Measurements from ENCODE around the gene PMEPA1.

PMEPA1 gene

GRCh38 chr20:57671072-57671391 lies 38.8 kb downstream of the PMEPA1 start:
- H3K27me3 ChIP-seq (ENCODE audit: insufficient read depth, low read depth, severe bottlenecking), result no peaks in the 10 kb centered on the region
- no peak overlapping the region for H3K4me3 ChIP-seq (ENCODE audit: low read depth, low read length)
- no peaks in the 10 kb centered on the region; the same call in 1 of the 2 replicates for H3K36me3 ChIP-seq
- no peaks in the 10 kb centered on the region for H3K9me3 ChIP-seq (ENCODE audit: severe bottlenecking)
- TF ChIP-seq CTCF (IDR thresholded peaks at IDR 0.05; ENCODE audit: low read depth, low read length), result no peak
- H3K27ac ChIP-seq, result no peak overlapping the region
- DNase-seq, result no peak

- Histone ChIP-seq H3K27ac (no peak overlapping the region), H3K36me3 (no peaks in the 10 kb centered on the region; the same call in 1 of the 2 replicates), H3K4me3 (ENCODE audit: low read depth, low read length) (no peak overlapping the region), H3K9me3 (ENCODE audit: severe bottlenecking) (no peaks in the 10 kb centered on the region), H3K27me3 (ENCODE audit: insufficient read depth, low read depth, severe bottlenecking) (no peaks in the 10 kb centered on the region)
- TF ChIP-seq CTCF (IDR thresholded peaks at IDR 0.05; ENCODE audit: low read depth, low read length), result no peak
- no peak for DNase-seq
Measured at GRCh38 chr20:57670288-57671071, 39.3 kb downstream of the PMEPA1 start.

- TF ChIP-seq CTCF (IDR thresholded peaks at IDR 0.05; ENCODE audit: low read depth, low read length), result no peak
- Histone ChIP-seq H3K27me3 (ENCODE audit: insufficient read depth, low read depth, severe bottlenecking) (no peaks in the 10 kb centered on the region), H3K4me3 (ENCODE audit: low read depth, low read length) (no peak overlapping the region)
Measured at GRCh38 chr20:57669632-57670031, 40.2 kb downstream of the PMEPA1 start.

GRCh38 chr20:57667924-57668782 lies 41.7 kb downstream of the PMEPA1 start:
- no peak overlapping the region for H3K4me3 ChIP-seq (ENCODE audit: low read depth, low read length)
- H3K36me3 ChIP-seq, result no peaks in the 10 kb centered on the region; the same call in 1 of the 2 replicates
- no peaks in the 10 kb centered on the region for H3K27me3 ChIP-seq (ENCODE audit: insufficient read depth, low read depth, severe bottlenecking)
- no peak overlapping the region for H3K27ac ChIP-seq
- H3K9me3 ChIP-seq (ENCODE audit: severe bottlenecking), result no peaks in the 10 kb centered on the region
- TF ChIP-seq CTCF (IDR thresholded peaks at IDR 0.05; ENCODE audit: low read depth, low read length), result no peak
- no peak for DNase-seq

More at GRCh38 chr20:57669632-57670031, 40.2 kb downstream of the PMEPA1 start:
- no peaks in the 10 kb centered on the region for H3K9me3 ChIP-seq (ENCODE audit: severe bottlenecking)
- H3K27ac ChIP-seq, result no peak overlapping the region
- DNase-seq, result no peak
- H3K36me3 ChIP-seq, result no peaks in the 10 kb centered on the region; the same call in 1 of the 2 replicates

- no peak overlapping the region for H3K4me3 ChIP-seq (ENCODE audit: low read depth, low read length)
- H3K27me3 ChIP-seq (ENCODE audit: insufficient read depth, low read depth, severe bottlenecking), result no peaks in the 10 kb centered on the region
- TF ChIP-seq CTCF (IDR thresholded peaks at IDR 0.05; ENCODE audit: low read depth, low read length), result no peak
- DNase-seq, result no peak
- no peaks in the 10 kb centered on the region; the same call in 1 of the 2 replicates for H3K36me3 ChIP-seq
- no peaks in the 10 kb centered on the region for H3K9me3 ChIP-seq (ENCODE audit: severe bottlenecking)
- no peak overlapping the region for H3K27ac ChIP-seq
Measured at GRCh38 chr20:57667388-57667787, 42.4 kb downstream of the PMEPA1 start.
